HepG2 (cell line): ENCODE measurements around the gene PIAS1. TPM values are rescaled to one million over a fixed set of nuclear protein-coding genes. Genes with fewer than 3 reads are reported as not detected.
A peak's percentile ranks its signal among the peaks of the same experiment; 100 is the strongest.

Experiments used
- ATAC-seq: fragments of 200-7000 bp; cut with Tn5 transposase; 3 replicates; pipeline ENCODE4 v1.9.1; 2020; ENCODE audit warnings: mild to moderate bottlenecking, moderate library complexity
- BruUV-seq: library from RNA; stranded (reverse); fragments of 400-500 nt; replicated peaks from 2 replicates; lab custom pipeline; 2021; lab: Mats Ljungman, UMichigan
- CTCF ChIA-PET: fragments of 300-600 bp; formaldehyde crosslinking; extraction: SDS; loops from one replicate; lab custom pipeline; 2021; ENCODE audit warnings: low total read pairs, inconsistent platforms, low intra/inter-chr PET ratio; lab: Yijun Ruan, JAX
- POLR2A ChIA-PET: fragments of 350-600 bp; sonication (Branson Sonifier 250); formaldehyde crosslinking; loops from one replicate; lab custom pipeline; 2020; ENCODE audit warnings: antibody characterized with exemption, inconsistent platforms; lab: Yijun Ruan, JAX
- DNase-seq: peaks from one replicate; pipeline ENCODE4 v3.0.0-alpha.2; 2015; ENCODE audit warnings: low spot score
- FAIRE-seq: peaks from 3 replicates; lab custom pipeline; 2011; peaks lifted over from hg19 to GRCh38; lab: Jason Lieb, UNC
- H2AFZ ChIP-seq: one replicate; pipeline ENCODE4 v1.6.1; 2011; ENCODE audit warnings: low read length, inconsistent platforms
- H3K27ac ChIP-seq: fragments of 300-600 bp; 3 replicates; pipeline ENCODE4 v1.8.0; 2011; ENCODE audit warnings: mixed run types, mild to moderate bottlenecking, mixed read lengths, low read length, inconsistent platforms; ENCODE audit not compliant: insufficient read depth; ENCODE audit errors: extremely low read length
- H3K27me3 ChIP-seq, 2 experiments: fragments of 200-600 bp in 1 of 2; 2 replicates in 1 of 2; 3 replicates in 1 of 2; pipeline versions ENCODE4 v1.6.0 to v1.8.0; 2011; ENCODE audit warnings: low read length in 2 of 2, mild to moderate bottlenecking in 2 of 2, moderate library complexity in 2 of 2, inconsistent platforms in 1 of 2; ENCODE audit not compliant: insufficient read depth in 2 of 2, control insufficient read depth in 1 of 2
- H3K36me3 ChIP-seq, 2 experiments: fragments of 200-600 bp in 1 of 2; replicated peaks in 1 of 2; 2 replicates in 1 of 2; 3 replicates in 1 of 2; pipeline versions ENCODE4 v1.5.1 to v1.8.0; 2011; ENCODE audit warnings: low read length in 2 of 2, inconsistent platforms in 1 of 2; ENCODE audit not compliant: insufficient read depth in 2 of 2, control insufficient read depth in 1 of 2
- H3K4me1 ChIP-seq: 2 replicates; pipeline ENCODE4 v1.5.1; 2012; ENCODE audit warnings: low read length, inconsistent platforms; ENCODE audit not compliant: insufficient read depth
- H3K4me2 ChIP-seq: 2 replicates; pipeline ENCODE4 v1.6.0; 2011; ENCODE audit warnings: low read depth, low read length, inconsistent platforms
- H3K4me3 ChIP-seq, 3 experiments: fragments of 200-600 bp in 1 of 3; sonication (generic), shearing (Covaris generic) in 1 of 3; replicated peaks in 1 of 3; 2 replicates each; pipeline ENCODE4 v1.5.1; 2011 to 2016; ENCODE audit warnings: low read length in 3 of 3, inconsistent platforms in 2 of 3, low read depth in 2 of 3, mild to moderate bottlenecking in 2 of 3, control low read depth in 1 of 3, mixed read lengths in 1 of 3; ENCODE audit not compliant: insufficient read depth in 1 of 3
- H3K79me2 ChIP-seq: one replicate; pipeline ENCODE4 v1.6.1; 2011; ENCODE audit warnings: low read length, inconsistent platforms; ENCODE audit not compliant: insufficient read depth
- H3K9ac ChIP-seq: 2 replicates; pipeline ENCODE4 v1.6.0; 2011; ENCODE audit warnings: mild to moderate bottlenecking, low read depth, low read length, inconsistent platforms; ENCODE audit not compliant: insufficient read depth
- H3K9me3 ChIP-seq: 2 replicates; pipeline ENCODE4 v1.5.1; 2012; ENCODE audit warnings: mild to moderate bottlenecking, low read length
- H4K20me1 ChIP-seq: 2 replicates; pipeline ENCODE4 v1.6.0; 2011; ENCODE audit warnings: inconsistent platforms, mild to moderate bottlenecking, low read length, moderate library complexity; ENCODE audit not compliant: insufficient read depth
- ARID3A ChIP-seq: IDR thresholded peaks from 2 replicates; pipeline ENCODE4 v1.6.1; 2012; ENCODE audit warnings: low read depth, low read length, improper control_type of control experiment
- CEBPB ChIP-seq: IDR thresholded peaks from 2 replicates; pipeline ENCODE4 v1.6.1; 2011; ENCODE audit warnings: low read depth, low read length, improper control_type of control experiment, borderline replicate concordance
- CHD4 ChIP-seq: fragments of 200-600 bp; sonication (generic); IDR thresholded peaks from 2 replicates; pipeline ENCODE4 v1.7.0; 2017; ENCODE audit warnings: mild to moderate bottlenecking, low read length, borderline replicate concordance
- CTCF ChIP-seq: sonication (generic); formaldehyde crosslinking; IDR thresholded peaks from 2 replicates; pipeline ENCODE4 v1.5.0; 2020; ENCODE audit warnings: mild to moderate bottlenecking, missing genetic modification reagents, moderate library complexity
- EP300 ChIP-seq, 3 experiments: sonication (generic) in 1 of 3; formaldehyde crosslinking in 1 of 3; IDR thresholded peaks; 2 replicates each; pipeline versions ENCODE4 v1.5.1 to v1.6.1; 2011 to 2020; ENCODE audit warnings: low read depth in 2 of 3, low read length in 2 of 3, borderline replicate concordance in 1 of 3, improper control_type of control experiment in 1 of 3, mild to moderate bottlenecking in 1 of 3, missing genetic modification reagents in 1 of 3, moderate library complexity in 1 of 3
- ETV6 ChIP-seq: sonication (generic); formaldehyde crosslinking; conservative IDR thresholded peaks from 2 replicates; pipeline ENCODE4 v1.4.0; 2020; ENCODE audit warnings: missing genetic modification reagents
- KAT8 ChIP-seq: IDR thresholded peaks from 2 replicates; pipeline ENCODE4 v1.6.1; 2016; ENCODE audit warnings: missing genetic modification reagents, missing compliant biosample characterization
- KDM1A ChIP-seq: IDR thresholded peaks from 2 replicates; pipeline ENCODE4 v1.6.1; 2016; ENCODE audit warnings: missing compliant biosample characterization
- KDM3A ChIP-seq: IDR thresholded peaks from 2 replicates; pipeline ENCODE4 v1.6.1; 2018; ENCODE audit warnings: low read depth, missing compliant biosample characterization
- MYNN ChIP-seq: sonication (generic); formaldehyde crosslinking; IDR thresholded peaks from 2 replicates; pipeline ENCODE4 v1.4.0; 2020; ENCODE audit warnings: mild to moderate bottlenecking, low read depth, missing genetic modification reagents
- ZBTB42 ChIP-seq: sonication (generic); formaldehyde crosslinking; IDR thresholded peaks from 2 replicates; pipeline ENCODE4 v1.5.0; 2020; ENCODE audit warnings: mild to moderate bottlenecking, missing genetic modification reagents
- ZFP1 ChIP-seq: IDR thresholded peaks from 2 replicates; pipeline ENCODE4 v1.6.1; 2016
- ZFP36L2 ChIP-seq: sonication (generic); formaldehyde crosslinking; IDR thresholded peaks from 2 replicates; pipeline ENCODE4 v1.4.0; 2020; ENCODE audit warnings: missing genetic modification reagents
- ZNF20 ChIP-seq: sonication (generic); formaldehyde crosslinking; IDR thresholded peaks from 2 replicates; pipeline ENCODE4 v1.4.0; 2020; ENCODE audit warnings: mild to moderate bottlenecking, moderate library complexity, missing genetic modification reagents
- ZNF562 ChIP-seq: sonication (generic); formaldehyde crosslinking; IDR thresholded peaks from 2 replicates; pipeline ENCODE4 v1.8.0; 2022; ENCODE audit warnings: missing genetic modification reagents, borderline replicate concordance
- ZNF768 ChIP-seq: sonication (generic); formaldehyde crosslinking; IDR thresholded peaks from 2 replicates; pipeline ENCODE4 v1.4.0; 2020; ENCODE audit warnings: missing genetic modification reagents
- ZNF816 ChIP-seq: sonication (generic); formaldehyde crosslinking; IDR thresholded peaks from 2 replicates; pipeline ENCODE4 v1.8.0; 2022; ENCODE audit warnings: missing genetic modification reagents, mild to moderate bottlenecking, borderline replicate concordance
- WGBS: methylation state at CpG from one replicate; pipeline ENCODE4 v1.1.6; 2017; ENCODE audit warnings: low lambda C conversion rate; 5-methylcytosine and 5-hydroxymethylcytosine counted together
- in situ Hi-C: cut with HindIII; loops from 2 replicates; pipeline ENCODE4 v1.10.0; 2017; ENCODE audit warnings: low pct_unique_long_range_greater_than_20kb; ENCODE audit not compliant: extremely low pct_ligation_motif_present
- intact Hi-C: fragments of 100-400 bp; cut with micrococcal nuclease; formaldehyde crosslinking; loops from one replicate; pipeline ENCODE4 v1.10.0; 2022; ENCODE audit not compliant: unreplicated experiment
- polyA plus RNA-seq, 8 experiments: library from polyadenylated mRNA; depleted of rRNA in 3 of 8; stranded (reverse) in 7 of 8; unstranded in 1 of 8; fragments of >200 nt; fragmentation: Illumina TruSeq in 4 of 8; extraction: Trizol in 4 of 8; gene quantifications; 2 replicates each; pipeline versions ENCODE4 v1.2.1 to v1.2.3, GENCODE V29; 2011 to 2016; ENCODE audit warnings: low read depth in 4 of 8, missing spikeins in 1 of 8, mixed read lengths in 1 of 8; ENCODE audit not compliant: insufficient read depth in 1 of 8
- total RNA-seq, 5 experiments: library from RNA; depleted of rRNA; stranded (reverse); fragments of >200 nt; fragmentation: Illumina TruSeq; extraction: Trizol; gene quantifications; 2 replicates each; pipeline ENCODE4 v1.2.3, GENCODE V29; 2016; ENCODE audit warnings: low read depth in 1 of 5

PIAS1 gene
- total and polyA plus RNA-seq, 2 of the 13 experiments (the other 11 are each of a cell fraction or from before 2014, with no cell fraction given): 20.7 to 33.7 TPM

GRCh38 chr15:68113751-68114150, 59.6 kb downstream of the PIAS1 start:
- Histone ChIP-seq H4K20me1 (peaks cover 4% of the 10 kb centered on the region; the same call in 1 of the 2 replicates), H3K9me3 (no peaks in the 10 kb centered on the region), H3K36me3 (no peaks in the 10 kb centered on the region), H3K79me2 (peaks cover 76% of the 10 kb centered on the region), H3K4me2 (peak overlapping the region; percentile 23; the same call in 1 of the 2 replicates), H3K27ac (peak overlapping the region; percentile 21), H3K4me3 (no peak overlapping the region), H3K4me1 (peaks cover 34% of the 10 kb centered on the region), H3K27me3 (no peaks in the 10 kb centered on the region), H3K9ac (no peak overlapping the region), H2AFZ (no peak overlapping the region)
- ATAC-seq (no peak), FAIRE-seq (no peak), DNase-seq (no peak)
- ChIA-PET POLR2A (interaction anchor here (0.9 kb wide), 1 partner anchor 273 kb away, joined by 3 read pairs; no protein-coding TSS in a partner anchor), CTCF (no interaction called here)
- BruUV-seq: no TSS peak
- 8% methylated on average over 1 of the region's 1 CpG for WGBS
- in situ Hi-C loops (no loop called here), intact Hi-C loops (no loop called here)
- 0 out of 2 replicates have a peak, but pooled peaks have one; percentile 6 for TF ChIP-seq ARID3A
- TF ChIP-seq KDM3A (CRISPR knock-in tag): no peak
- peak; percentile 57; the same call in 1 of the 2 replicates for TF ChIP-seq CEBPB

- DNase-seq (no peak), ATAC-seq (no peak), FAIRE-seq (no peak)
- intact Hi-C loops (no loop called here), in situ Hi-C loops (no loop called here)
- no peaks in the 10 kb centered on the region for H3K27me3 ChIP-seq
- WGBS: 85% methylated on average over 1 of the region's 1 CpG
- POLR2A ChIA-PET: no interaction called here
- no peak overlapping the region for H3K27ac ChIP-seq
- H3K4me2 ChIP-seq: peak overlapping the region; percentile 23; the same call in 1 of the 2 replicates
- no peak overlapping the region for H3K4me3 ChIP-seq
- BruUV-seq: no TSS peak
- no peak overlapping the region for H2AFZ ChIP-seq
- CTCF ChIA-PET: no interaction called here
- peaks cover 29% of the 10 kb centered on the region for H3K4me1 ChIP-seq
- H3K9me3 ChIP-seq: no peaks in the 10 kb centered on the region
- H3K9ac ChIP-seq: no peak overlapping the region
- H4K20me1 ChIP-seq: peaks cover 4% of the 10 kb centered on the region; the same call in 1 of the 2 replicates
- H3K79me2 ChIP-seq: peaks cover 72% of the 10 kb centered on the region
- H3K36me3 ChIP-seq: no peaks in the 10 kb centered on the region
- no peak for TF ChIP-seq ZNF562 (CRISPR knock-in tag)
- no peak for TF ChIP-seq ZBTB42
- TF ChIP-seq ZNF816 (CRISPR knock-in tag): no peak
- TF ChIP-seq ETV6 (CRISPR knock-in tag): no peak
- TF ChIP-seq ZFP36L2 (CRISPR knock-in tag): no peak
- no peak for TF ChIP-seq MYNN (CRISPR knock-in tag)
- TF ChIP-seq EP300 (IDR thresholded peaks at IDR 0.05; ENCODE audit: low read depth in 2 of 2, low read length in 2 of 2): no peak
- no peak for TF ChIP-seq EP300 (CRISPR knock-in tag; IDR thresholded peaks at IDR 0.05; ENCODE audit: borderline replicate concordance)
- TF ChIP-seq KAT8: no peak
- TF ChIP-seq ZNF768 (CRISPR knock-in tag): no peak
- no peak for TF ChIP-seq ZNF20
- no peak for TF ChIP-seq KDM1A (CRISPR knock-in tag)
- no peak for TF ChIP-seq CHD4
- TF ChIP-seq ZFP1 (CRISPR knock-in tag): no peak
- no peak for TF ChIP-seq CTCF (CRISPR knock-in tag)
Measured at GRCh38 chr15:68114356-68114755, 60.2 kb downstream of the PIAS1 start.
